Activated T-helper 9 cell treated with anti-CD3 and anti-CD28 coated beads, Interleukin-2, amount 50 U/mL, for 16 hours (primary cell): ENCODE measurements around the gene DISC1.
"Not testable (repeated sequence)": the region's sequence is repeated elsewhere in the genome, so short reads cannot be mapped to it uniquely, and the experiment has no call there.

Experiments used
- DNase-seq: peaks from one replicate; pipeline ENCODE4 v3.0.0-alpha.2; 2020; ENCODE audit warnings: low read depth

The DISC1 gene

GRCh38 chr1:231893400-231894102, 267.0 kb downstream of the DISC1 start:
- DNase-seq, result no peak

DNA sequence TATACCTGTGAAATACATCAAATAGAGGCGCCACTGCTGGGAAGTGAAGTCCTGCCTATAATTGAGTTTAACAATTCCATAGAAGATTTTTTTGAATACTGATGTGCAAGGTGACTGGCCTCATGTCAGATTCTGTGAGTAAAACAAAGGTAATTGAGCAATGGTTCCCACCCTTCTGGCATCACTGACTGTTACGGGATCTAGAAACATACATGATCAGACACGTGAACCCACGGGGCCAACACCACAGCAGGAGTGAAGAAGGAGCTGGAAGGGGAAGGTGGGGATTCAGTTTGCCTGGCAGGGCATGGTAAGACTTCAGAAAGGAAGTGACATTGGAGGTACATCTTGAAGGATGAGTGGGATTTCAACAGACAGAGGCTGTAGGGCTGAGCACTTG, 270.2 kb downstream of the DISC1 start:
- no peak for DNase-seq

GRCh38 chr1:231899046-231899445, 272.5 kb downstream of the DISC1 start:
- DNase-seq, result no peak

GRCh38 chr1:231899713-231900435, 273.3 kb downstream of the DISC1 start:
- DNase-seq, result no peak

GRCh38 chr1:231903586-231904081, 277.0 kb downstream of the DISC1 start:
- DNase-seq, result no peak

GRCh38 chr1:231907310-231907709, 280.7 kb downstream of the DISC1 start:
- DNase-seq, result not testable (repeated sequence)

DNA sequence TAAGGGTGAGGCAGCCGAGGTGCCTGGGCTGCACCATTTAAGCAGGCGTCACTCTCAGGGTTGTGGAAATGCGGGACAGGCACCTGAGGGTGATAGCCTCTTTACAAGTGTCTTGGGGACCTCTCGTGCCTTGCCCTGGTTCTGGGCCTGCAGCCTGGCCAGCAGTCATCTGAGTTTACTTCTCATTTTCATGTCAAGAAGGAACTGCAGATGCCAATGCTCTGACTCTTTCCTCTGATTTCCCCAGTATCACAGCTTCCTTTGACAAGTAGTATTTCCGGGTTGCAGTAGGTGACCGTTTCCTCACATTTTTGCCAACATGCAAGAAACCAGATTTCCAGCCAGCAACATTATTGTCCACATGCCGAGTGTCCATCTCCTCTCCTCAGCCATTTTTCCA, 286.9 kb downstream of the DISC1 start:
- no peak for DNase-seq

GRCh38 chr1:231918239-231919015, 291.8 kb downstream of the DISC1 start:
- DNase-seq, result no peak

DNA sequence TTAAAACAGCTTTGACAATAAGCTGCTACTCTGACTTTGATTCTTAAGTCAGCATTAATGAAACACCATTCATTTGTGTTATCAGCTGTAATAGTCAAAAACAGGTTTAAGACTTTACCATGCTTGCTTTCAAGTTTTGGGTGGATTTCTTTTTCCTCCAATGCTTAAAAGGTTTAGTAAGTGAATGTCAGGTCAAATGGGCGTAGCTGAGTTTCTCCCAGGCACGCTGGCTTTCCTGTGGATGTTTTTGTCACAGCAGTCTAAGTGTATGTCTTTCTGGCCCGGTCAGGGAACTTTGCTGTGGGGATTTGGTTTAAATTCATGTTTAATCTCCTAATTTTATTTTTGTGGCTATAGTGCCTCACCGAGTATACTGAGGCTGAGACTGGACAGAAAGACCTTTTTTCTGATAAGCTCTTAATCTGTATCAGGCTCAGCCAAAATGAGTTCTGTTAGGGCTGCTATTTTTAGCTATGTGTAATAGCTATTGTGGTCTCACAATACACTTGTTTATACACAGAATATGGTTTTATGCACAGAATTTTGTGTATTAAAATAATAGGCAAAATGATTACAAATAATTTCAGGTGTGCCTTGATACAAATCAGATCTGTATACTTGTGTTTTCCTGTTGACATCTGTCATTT, 292.8 kb downstream of the DISC1 start:
- no peak for DNase-seq

DNA sequence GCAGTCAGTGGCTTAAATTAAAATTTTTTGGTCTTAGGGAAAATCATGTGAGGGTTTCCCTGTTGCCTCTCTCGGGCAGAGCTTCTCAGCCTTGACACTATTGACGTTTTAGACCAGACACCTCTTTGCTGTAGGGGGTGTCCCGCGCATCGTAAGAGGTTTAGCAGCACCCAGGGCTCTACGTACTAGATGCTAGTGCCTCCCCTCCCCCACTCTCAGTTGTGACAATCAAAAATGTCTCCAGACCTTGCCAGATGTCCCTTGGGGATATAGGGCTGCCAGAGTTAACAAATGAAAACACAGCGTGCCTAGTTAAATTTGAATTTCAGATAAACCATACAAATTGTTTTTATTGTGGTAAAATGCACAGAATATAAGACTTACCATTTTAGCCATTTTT, 293.3 kb downstream of the DISC1 start:
- no peak for DNase-seq

- DNase-seq, result no peak
These were observed 295.2 kb downstream of the DISC1 start for GRCh38 chr1:231921646-231922345.

- no peak for DNase-seq
These were observed 297.0 kb downstream of the DISC1 start for GRCh38 chr1:231923491-231924041.

- DNase-seq, result no peak
These were observed 297.6 kb downstream of the DISC1 start for GRCh38 chr1:231924180-231924579.

DNA sequence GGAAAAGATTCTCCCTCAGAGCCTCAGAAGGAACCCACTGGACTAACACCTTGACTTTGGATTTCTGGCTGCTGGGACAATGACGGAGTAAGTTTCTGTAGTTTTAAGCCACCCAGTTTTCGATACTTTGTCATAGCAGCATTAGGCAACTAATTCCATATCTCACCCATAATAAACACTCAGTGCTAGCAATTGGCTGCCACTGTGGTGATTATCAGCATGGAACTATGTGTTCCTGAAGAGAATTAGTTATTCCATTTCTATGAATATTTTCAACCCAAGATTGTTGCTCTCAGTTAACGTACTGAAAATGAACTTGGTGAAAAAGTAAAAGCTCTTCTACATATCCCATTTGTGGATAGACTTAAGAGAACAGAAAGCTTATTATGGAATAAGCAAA, 299.3 kb downstream of the DISC1 start:
- DNase-seq, result no peak

DNA sequence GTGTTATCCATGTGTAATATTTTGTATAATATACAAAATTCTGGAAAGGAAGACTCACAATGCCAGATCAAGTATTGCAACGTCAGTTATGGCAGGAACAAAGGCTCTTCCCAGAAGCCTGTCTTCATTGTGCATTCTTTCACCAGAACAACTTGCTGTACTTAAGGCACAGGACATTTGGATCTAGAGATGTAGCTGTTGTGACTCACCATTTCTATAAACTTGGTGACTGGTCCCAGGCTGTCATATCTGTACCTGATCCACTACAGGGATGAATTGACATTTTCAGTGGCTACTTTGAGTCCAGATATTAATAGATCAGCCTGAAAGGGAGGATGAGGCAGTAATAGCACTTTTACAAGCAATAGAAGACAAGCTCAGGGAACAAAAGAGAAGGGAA, 299.8 kb downstream of the DISC1 start:
- DNase-seq, result no peak

DNA sequence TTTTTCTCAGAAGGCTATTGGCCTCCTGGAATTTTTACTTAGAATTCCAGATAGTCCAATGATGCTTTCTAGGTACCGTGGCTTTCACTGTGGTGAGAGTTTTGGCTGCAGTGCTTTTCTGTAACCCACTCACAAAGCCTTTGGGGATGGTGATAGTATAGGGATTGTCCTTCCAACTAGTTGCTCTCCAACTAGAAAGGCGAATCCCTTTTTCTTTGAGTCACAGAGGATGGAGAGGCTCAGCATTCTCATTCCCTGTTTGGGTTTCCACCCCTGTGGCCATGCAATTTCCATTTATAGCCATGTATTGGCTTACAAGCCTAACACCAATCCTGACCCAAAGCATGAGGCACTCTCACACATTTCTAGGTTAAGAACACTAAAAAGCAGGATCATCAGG, 300.3 kb downstream of the DISC1 start:
- no peak for DNase-seq

GRCh38 chr1:231927431-231927830, 300.8 kb downstream of the DISC1 start:
- DNase-seq, result no peak

DNA sequence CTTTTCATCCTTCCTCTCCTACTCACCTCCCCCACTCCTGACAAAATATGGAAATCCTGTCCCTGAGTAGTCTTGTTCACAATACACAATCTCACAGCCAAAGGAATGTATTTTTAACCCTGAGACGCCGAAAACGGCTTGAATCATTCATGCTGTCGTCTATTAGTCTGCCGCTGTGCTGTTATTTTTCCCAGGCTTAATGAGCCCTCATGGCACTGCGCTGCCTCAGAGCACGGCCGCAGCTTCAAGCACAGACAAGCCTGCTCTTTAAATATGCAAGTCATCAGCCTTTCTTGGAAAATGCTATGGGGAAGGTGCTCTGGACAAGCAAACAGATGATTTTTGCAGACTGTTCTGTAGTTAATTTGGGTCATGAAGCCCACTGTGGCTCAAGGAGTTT, 302.7 kb downstream of the DISC1 start:
- no peak for DNase-seq

GRCh38 chr1:231930257-231930947, 303.8 kb downstream of the DISC1 start:
- no peak for DNase-seq

DNA sequence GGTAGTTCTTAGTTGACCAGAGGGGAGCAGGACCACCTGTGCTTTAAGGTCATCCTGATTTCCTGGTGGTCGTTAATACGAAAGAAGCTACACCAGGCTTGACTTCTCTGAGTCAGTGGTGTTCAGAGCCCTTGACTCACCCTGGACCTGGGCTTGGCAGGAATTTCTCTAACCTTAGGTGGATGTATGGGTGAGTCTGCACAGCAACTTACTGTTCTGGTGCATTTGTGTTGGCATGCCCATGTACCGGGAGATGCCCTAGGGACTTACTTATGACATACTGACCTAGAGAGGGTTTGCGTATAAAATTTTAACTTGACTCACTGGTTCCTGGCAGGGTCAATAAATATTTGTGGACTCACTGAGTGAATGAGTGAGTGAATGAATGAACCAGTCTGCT, 304.6 kb downstream of the DISC1 start:
- no peak for DNase-seq
